ENCODE measurements around the gene SPAG6. TPM values are rescaled to one million over a fixed set of nuclear protein-coding genes. Genes with fewer than 3 reads are reported as not detected.
A peak's percentile ranks its signal among the peaks of the same experiment; 100 is the strongest.

The SPAG6 gene
- total RNA-seq, 1 experiment from 2014 or later = not detected

GRCh38 chr10:22333975-22334282 lies 11.4 kb upstream of the SPAG6 start:
- TF ChIP-seq, protein P1, sequence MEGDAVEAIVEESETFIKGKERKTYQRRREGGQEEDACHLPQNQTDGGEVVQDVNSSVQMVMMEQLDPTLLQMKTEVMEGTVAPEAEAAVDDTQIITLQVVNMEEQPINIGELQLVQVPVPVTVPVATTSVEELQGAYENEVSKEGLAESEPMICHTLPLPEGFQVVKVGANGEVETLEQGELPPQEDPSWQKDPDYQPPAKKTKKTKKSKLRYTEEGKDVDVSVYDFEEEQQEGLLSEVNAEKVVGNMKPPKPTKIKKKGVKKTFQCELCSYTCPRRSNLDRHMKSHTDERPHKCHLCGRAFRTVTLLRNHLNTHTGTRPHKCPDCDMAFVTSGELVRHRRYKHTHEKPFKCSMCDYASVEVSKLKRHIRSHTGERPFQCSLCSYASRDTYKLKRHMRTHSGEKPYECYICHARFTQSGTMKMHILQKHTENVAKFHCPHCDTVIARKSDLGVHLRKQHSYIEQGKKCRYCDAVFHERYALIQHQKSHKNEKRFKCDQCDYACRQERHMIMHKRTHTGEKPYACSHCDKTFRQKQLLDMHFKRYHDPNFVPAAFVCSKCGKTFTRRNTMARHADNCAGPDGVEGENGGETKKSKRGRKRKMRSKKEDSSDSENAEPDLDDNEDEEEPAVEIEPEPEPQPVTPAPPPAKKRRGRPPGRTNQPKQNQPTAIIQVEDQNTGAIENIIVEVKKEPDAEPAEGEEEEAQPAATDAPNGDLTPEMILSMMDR (IDR thresholded peaks at IDR 0.05; ENCODE audit: unreplicated experiment) = no peak
- Mint-ChIP-seq H3K36me3 (ENCODE audit: insufficient read depth, unreplicated experiment) (peaks cover 7% of the 10 kb centered on the region), H3K27ac (ENCODE audit: unreplicated experiment) (no peak overlapping the region), H3K4me3 (ENCODE audit: low read depth, unreplicated experiment) (no peak overlapping the region), H3K27me3 (ENCODE audit: unreplicated experiment) (peaks cover 13% of the 10 kb centered on the region), H3K4me1 (ENCODE audit: low read depth, unreplicated experiment) (no peaks in the 10 kb centered on the region), H3K9me3 (ENCODE audit: low read depth, unreplicated experiment) (no peaks in the 10 kb centered on the region)
- CTCF ChIA-PET = no interaction called here
- no peak for DNase-seq
- intact Hi-C loops (cut with micrococcal nuclease; ENCODE audit: unreplicated experiment) = no loop called here
- BruUV-seq (replicated peaks) = no TSS peak

- no peak overlapping the region for H3K27ac Mint-ChIP-seq (ENCODE audit: unreplicated experiment)
- CTCF ChIA-PET = no interaction called here
These were observed 10.7 kb upstream of the SPAG6 start for GRCh38 chr10:22334414-22335172.

DNA sequence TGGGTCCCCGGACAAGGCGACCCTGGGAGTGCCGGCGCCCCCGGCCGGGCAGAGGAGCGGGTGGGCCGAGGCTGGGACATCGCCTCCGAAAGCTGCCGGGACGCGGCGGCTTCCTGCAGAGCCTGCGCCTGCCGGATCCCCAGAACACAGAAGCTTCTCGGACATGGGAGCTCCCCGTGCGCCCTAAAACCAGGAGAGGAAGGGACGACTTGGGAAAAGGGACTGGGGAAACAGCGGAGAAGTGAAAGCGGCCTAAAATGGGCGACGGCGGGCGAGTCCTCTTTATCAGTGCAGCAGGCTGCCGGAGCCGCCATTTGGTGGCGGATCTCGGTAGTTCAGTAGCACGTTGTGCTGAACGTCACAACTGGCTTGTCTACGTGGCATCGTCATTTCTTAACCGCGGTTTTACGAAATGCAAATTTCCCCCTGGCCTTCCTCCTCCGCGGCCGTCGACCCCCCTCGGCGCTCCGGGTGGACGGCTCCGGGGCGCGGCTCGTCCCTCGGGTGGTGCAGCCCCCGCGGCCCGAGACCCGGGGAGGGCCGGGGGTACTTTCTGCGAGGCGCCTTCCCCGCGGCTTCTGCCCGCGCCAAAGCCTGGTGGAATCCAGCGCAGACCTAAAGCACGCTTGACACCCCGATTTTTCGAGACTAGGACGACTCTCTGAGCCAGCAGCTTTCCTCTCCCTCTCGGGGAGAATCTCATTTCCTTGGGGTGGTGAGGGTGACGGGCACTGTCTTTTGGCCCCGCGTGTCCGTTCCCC lies 9.9 kb upstream of the SPAG6 start:
- CTCF ChIA-PET = no interaction called here
- Mint-ChIP-seq H3K4me1 (ENCODE audit: low read depth, unreplicated experiment) (no peaks in the 10 kb centered on the region), H3K27me3 (ENCODE audit: unreplicated experiment) (peaks cover 13% of the 10 kb centered on the region), H3K36me3 (ENCODE audit: insufficient read depth, unreplicated experiment) (peaks cover 6% of the 10 kb centered on the region), H3K9me3 (ENCODE audit: low read depth, unreplicated experiment) (no peaks in the 10 kb centered on the region), H3K4me3 (ENCODE audit: low read depth, unreplicated experiment) (peak overlapping the region; percentile 64), H3K27ac (ENCODE audit: unreplicated experiment) (no peak overlapping the region)
- no TSS peak for BruUV-seq (replicated peaks)
- TF ChIP-seq, protein P1 (IDR thresholded peaks at IDR 0.05; ENCODE audit: unreplicated experiment) = no peak
- intact Hi-C loops (cut with micrococcal nuclease; ENCODE audit: unreplicated experiment) = no loop called here
- DNase-seq = peak; percentile 16

More at GRCh38 chr10:22334414-22335172, 10.7 kb upstream of the SPAG6 start:
- peaks cover 13% of the 10 kb centered on the region for H3K27me3 Mint-ChIP-seq (ENCODE audit: unreplicated experiment)
- H3K4me3 Mint-ChIP-seq (ENCODE audit: low read depth, unreplicated experiment) = peak overlapping the region; percentile 64
- H3K9me3 Mint-ChIP-seq (ENCODE audit: low read depth, unreplicated experiment) = no peaks in the 10 kb centered on the region
- DNase-seq = no peak
- no peaks in the 10 kb centered on the region for H3K4me1 Mint-ChIP-seq (ENCODE audit: low read depth, unreplicated experiment)
- BruUV-seq (replicated peaks) = no TSS peak
- TF ChIP-seq, protein P1 (IDR thresholded peaks at IDR 0.05; ENCODE audit: unreplicated experiment) = no peak
- peaks cover under 1% of the 10 kb centered on the region for H3K36me3 Mint-ChIP-seq (ENCODE audit: insufficient read depth, unreplicated experiment)
- intact Hi-C loops (cut with micrococcal nuclease; ENCODE audit: unreplicated experiment) = no loop called here

- H3K4me1 Mint-ChIP-seq (ENCODE audit: low read depth, unreplicated experiment) = no peaks in the 10 kb centered on the region
- CTCF ChIA-PET = interaction anchor here (0.5 kb wide), 1 partner anchor 467 kb away, joined by 3 read pairs; no protein-coding TSS in a partner anchor
- TF ChIP-seq, protein P1 (IDR thresholded peaks at IDR 0.05; ENCODE audit: unreplicated experiment) = no peak
- H3K27me3 Mint-ChIP-seq (ENCODE audit: unreplicated experiment) = peaks cover 39% of the 10 kb centered on the region
- peaks cover 14% of the 10 kb centered on the region for H3K36me3 Mint-ChIP-seq (ENCODE audit: insufficient read depth, unreplicated experiment)
- intact Hi-C loops (cut with micrococcal nuclease; ENCODE audit: unreplicated experiment) = no loop called here
- no TSS peak for BruUV-seq (replicated peaks)
- DNase-seq = no peak
- no peaks in the 10 kb centered on the region for H3K9me3 Mint-ChIP-seq (ENCODE audit: low read depth, unreplicated experiment)
- no peak overlapping the region for H3K4me3 Mint-ChIP-seq (ENCODE audit: low read depth, unreplicated experiment)
- H3K27ac Mint-ChIP-seq (ENCODE audit: unreplicated experiment) = no peak overlapping the region
These were observed 7.0 kb upstream of the SPAG6 start for GRCh38 chr10:22338185-22338900.

Measured in Calu3 (cell line).